GM19193 (cell line): ENCODE measurements around the gene SKAP1.

Source experiments
- POLR2A ChIP-seq: IDR thresholded peaks from 4 replicates; pipeline ENCODE4 v1.6.1; 2011; ENCODE audit not compliant: insufficient read depth, insufficient read length; ENCODE audit errors: extremely low read depth

SKAP1 gene

DNA sequence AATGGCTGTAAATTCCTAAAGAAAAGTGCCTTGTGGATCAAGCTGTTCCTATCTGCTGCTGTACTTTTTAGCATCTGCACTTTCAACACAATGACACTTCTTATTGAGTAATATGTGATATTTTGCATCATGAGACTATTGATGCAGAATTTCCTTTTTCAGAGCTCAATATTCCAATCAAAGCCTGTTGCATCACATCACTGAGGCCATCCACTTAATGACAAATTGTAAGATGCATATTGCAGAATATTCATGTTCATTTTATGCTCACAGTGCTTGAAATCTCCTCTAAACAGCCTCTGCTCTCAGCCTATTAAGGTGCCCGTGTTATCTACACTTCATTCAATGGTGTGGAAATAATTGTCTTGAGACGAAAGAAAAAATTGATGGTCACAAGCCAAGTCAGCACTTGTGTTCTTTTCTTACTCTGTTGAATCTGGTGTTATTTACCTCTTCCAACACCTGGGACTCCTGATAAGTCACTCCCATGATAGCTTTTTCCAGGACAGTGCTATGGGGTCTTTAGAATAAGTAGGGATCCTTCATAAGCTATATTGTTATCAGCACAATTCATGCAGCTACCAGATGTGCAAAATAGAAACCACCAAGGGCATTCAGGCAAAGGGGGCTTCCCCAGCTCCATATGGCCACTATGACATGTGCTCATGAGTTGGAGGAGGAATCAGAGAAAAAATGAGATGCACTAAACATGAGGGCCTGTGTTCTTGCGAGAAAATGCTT lies 9.3 kb upstream of the SKAP1 start:
- no peak for TF ChIP-seq POLR2A

DNA sequence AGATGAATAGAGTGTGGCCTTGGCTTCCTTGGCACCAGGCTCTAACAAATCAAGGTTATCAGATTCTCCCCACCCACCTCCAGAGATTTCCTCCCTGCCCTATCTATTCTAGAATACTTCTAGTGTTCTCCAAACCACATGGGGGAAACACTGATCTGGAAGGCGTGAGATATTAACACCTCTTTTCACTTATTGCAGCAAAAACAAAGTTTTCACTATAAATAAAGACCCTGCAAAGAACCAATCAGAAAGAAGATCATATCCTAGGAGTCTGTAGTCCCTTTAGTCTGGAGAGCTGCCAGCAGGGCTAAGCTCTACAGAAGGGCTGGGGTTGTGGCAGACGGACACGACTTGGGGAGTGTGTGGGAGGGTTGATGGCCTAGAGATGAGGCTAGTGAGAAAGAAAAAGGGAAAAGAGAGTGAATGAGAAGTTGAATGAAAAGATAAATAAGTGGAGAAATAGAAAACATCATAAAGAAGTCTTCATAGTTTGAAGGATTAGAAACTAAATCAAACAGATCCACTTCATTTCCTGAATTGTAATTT lies 8.6 kb upstream of the SKAP1 start:
- TF ChIP-seq POLR2A: no peak

DNA sequence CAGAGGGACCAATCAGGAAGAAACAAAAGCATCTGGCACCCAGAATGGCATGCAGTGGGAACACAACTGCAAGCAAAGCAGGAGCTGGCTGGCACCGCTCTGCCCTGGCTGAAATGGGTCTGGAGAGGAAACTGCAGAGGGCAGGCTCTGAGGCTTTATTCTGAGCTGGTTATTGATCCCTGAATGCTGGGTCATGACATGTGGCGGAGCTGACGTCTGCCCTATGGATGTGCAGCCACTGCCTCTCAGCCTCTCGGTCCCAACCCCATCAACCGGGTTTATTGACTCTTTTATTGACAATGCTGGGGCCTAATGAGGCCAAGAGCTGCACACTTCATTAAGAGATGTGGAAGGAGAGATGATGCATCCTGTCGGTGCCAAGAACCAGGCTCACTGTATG lies 3.9 kb upstream of the SKAP1 start:
- TF ChIP-seq POLR2A: no peak

- no peak for TF ChIP-seq POLR2A
Measured at GRCh38 chr17:48432820-48433775, 3.1 kb upstream of the SKAP1 start.

- no peak for TF ChIP-seq POLR2A
Measured at GRCh38 chr17:48429156-48429555, 858 bp downstream of the SKAP1 start.

- TF ChIP-seq POLR2A: no peak
Measured at GRCh38 chr17:48427598-48427997, 2.4 kb downstream of the SKAP1 start.

DNA sequence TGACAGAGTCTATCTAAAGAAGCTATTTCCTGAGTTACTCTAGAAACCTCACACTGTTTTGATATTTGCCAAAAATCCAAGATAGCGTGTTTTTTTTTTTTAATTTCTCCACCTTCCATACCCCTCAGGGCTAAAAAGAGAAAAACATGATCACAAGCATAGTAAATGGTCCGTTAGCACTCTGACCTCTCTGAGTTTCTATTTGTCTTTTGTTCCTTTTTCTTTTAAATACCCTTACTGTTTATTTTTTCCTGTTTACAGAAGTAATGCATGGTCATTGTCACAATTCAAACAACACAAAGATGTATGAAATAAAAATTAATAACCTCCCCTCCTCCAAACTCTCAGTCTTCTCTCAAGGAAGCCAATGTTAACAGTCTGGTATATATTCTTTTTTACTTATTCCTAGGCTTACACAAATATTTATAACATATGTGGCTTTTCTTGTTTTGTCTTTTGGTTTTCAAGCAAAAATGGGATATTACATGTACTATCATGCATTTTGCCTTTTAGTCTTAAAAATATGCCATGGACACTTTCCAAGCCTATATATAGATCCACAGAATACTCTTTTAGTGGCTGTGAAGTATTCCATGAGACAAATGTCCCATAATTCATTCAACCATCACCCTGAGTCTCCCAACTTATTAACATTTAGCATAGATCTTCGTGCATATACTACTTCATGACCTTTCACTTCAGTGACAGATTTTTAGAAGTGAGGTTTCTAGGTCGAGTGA lies 3.1 kb downstream of the SKAP1 start:
- TF ChIP-seq POLR2A: no peak

GRCh38 chr17:48426019-48426665 lies 3.9 kb downstream of the SKAP1 start:
- TF ChIP-seq POLR2A: no peak

GRCh38 chr17:48420823-48421222 lies 9.2 kb downstream of the SKAP1 start:
- no peak for TF ChIP-seq POLR2A

GRCh38 chr17:48416971-48417370 lies 13.0 kb downstream of the SKAP1 start:
- TF ChIP-seq POLR2A: no peak

DNA sequence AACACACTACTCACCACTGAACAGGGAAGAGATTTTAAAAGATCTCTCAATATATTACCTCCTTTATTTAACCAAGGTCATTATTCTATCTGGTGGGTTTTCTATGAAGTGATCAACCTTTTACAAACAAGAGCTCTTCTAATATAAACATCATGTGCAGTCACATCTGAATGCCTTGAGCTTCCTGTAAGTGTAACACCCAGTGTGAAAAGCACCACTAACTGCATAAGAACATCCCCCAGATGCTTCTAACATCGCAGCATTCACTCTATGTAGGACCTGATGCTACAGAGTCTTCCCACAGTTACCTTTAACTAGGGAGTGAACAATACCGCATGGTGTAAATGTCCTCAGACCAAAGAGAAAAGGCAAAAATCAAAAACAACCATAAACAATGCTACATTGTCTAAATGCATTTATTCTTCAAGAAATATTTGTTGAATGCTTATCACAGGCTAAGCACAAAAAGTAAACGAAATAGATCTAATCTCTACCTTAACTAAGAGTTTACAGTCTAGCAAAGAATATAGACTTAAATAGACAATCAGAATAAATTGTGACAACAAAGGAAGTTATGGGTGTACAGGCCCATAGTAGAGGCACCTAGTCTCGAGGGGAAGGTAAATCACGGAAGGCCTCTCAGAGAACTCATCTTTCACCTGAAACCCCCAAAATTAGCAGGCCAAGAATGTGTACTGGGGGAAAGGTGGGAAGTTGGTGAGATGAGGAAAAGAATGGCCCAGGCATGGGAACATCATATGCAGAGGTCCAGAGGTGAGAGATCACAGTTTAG lies 16.2 kb downstream of the SKAP1 start:
- no peak for TF ChIP-seq POLR2A

- no peak for TF ChIP-seq POLR2A
Measured at GRCh38 chr17:48412841-48413240, 17.2 kb downstream of the SKAP1 start.

DNA sequence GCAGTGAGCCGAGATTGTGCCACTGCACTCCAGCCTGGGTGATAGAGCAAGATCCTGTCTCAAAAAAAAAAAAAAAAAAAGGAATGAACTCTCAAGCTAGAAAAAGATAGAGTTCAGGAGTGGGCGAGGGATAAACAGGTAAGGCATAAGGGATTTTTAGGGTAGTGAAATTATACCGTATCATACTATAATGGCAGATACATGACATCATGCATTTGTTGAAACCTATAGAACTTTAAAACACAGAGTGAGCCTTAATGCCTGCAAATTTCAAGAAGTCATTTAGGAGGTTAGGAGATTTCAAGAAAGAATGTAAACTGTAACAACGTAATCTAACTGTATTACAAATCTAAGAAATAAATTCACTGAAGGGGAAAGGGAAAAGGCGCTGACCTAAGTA lies 20.4 kb downstream of the SKAP1 start:
- no peak for TF ChIP-seq POLR2A
